H1 (cell line): ENCODE data around the gene SPRR4. TPM values are rescaled to one million over a fixed set of nuclear protein-coding genes. Genes with fewer than 3 reads are reported as not detected.

Source experiments
- ASH2L ChIP-seq: fragments of 200-600, 300-600 bp; sonication (generic); IDR thresholded peaks from one replicate; pipeline ENCODE4 v1.7.1; 2017; ENCODE audit warnings: low read length
- CEBPB ChIP-seq: IDR thresholded peaks from 2 replicates; pipeline ENCODE4 v1.6.1; 2012; ENCODE audit warnings: low read depth, low read length
- CHD7 ChIP-seq: fragments of 300-600 bp; sonication (generic); IDR thresholded peaks from 2 replicates; pipeline ENCODE4 v1.7.1; 2012; ENCODE audit warnings: low read length, moderate library complexity, mild to moderate bottlenecking, inconsistent platforms; ENCODE audit not compliant: insufficient replicate concordance
- MAX ChIP-seq: IDR thresholded peaks from 2 replicates; pipeline ENCODE4 v1.6.1; 2012; ENCODE audit warnings: inconsistent platforms
- PHF8 ChIP-seq: fragments of 200-600 bp; sonication (generic); conservative IDR thresholded peaks from 2 replicates; pipeline ENCODE4 v1.7.1; 2012; ENCODE audit warnings: low read depth, mild to moderate bottlenecking, inconsistent platforms, low read length, moderate library complexity
- RNF2 ChIP-seq: fragments of 200-900, 300-1000 bp; sonication (generic); IDR thresholded peaks from 2 replicates; pipeline ENCODE4 v1.7.1; 2016; ENCODE audit warnings: borderline replicate concordance, low read depth, mild to moderate bottlenecking, antibody characterized with exemption, low read length; ENCODE audit not compliant: poor library complexity, severe bottlenecking; ENCODE audit errors: missing control alignments
- RXRA ChIP-seq: IDR thresholded peaks from 2 replicates; pipeline ENCODE4 v1.6.1; 2011; ENCODE audit warnings: low read depth, mild to moderate bottlenecking, low read length, moderate library complexity; ENCODE audit not compliant: insufficient read depth
- SP1 ChIP-seq: IDR thresholded peaks from 2 replicates; pipeline ENCODE4 v1.6.1; 2011; ENCODE audit warnings: low read depth, low read length
- SP2 ChIP-seq: IDR thresholded peaks from 2 replicates; pipeline ENCODE4 v1.6.1; 2012; ENCODE audit warnings: mild to moderate bottlenecking, low read length, inconsistent platforms
- TAF1 ChIP-seq: IDR thresholded peaks from 2 replicates; pipeline ENCODE4 v1.6.1; 2011; ENCODE audit warnings: mild to moderate bottlenecking, low read depth, low read length
- USF2 ChIP-seq: IDR thresholded peaks from 2 replicates; pipeline ENCODE4 v1.6.1; 2011; ENCODE audit warnings: low read length, improper control_type of control experiment
- polyA plus RNA-seq, 7 experiments: library from polyadenylated mRNA; depleted of rRNA in 3 of 7; stranded (reverse) in 5 of 7; unstranded in 2 of 7; fragments of >200 nt in 5 of 7; fragments of 200-250 nt in 2 of 7; gene quantifications; 1 replicate in 5 of 7; 2 replicates in 1 of 7; 4 replicates in 1 of 7; pipeline versions ENCODE4 v1.2.1 to v1.2.3, GENCODE V29; 2011 to 2013; ENCODE audit warnings: missing spikeins in 2 of 7, mixed read lengths in 2 of 7
- total RNA-seq: library from RNA; stranded (reverse); fragmentation: NEBNext Ultra II Directional; extraction: Animal tissue kit (Norgen Biotek cat#: 25700); gene quantifications from 2 replicates; pipeline ENCODE4 v1.2.1, GENCODE V29; 2021

SPRR4 gene
- total and polyA plus RNA-seq, 2 of the 8 experiments (the other 6 are each of a cell fraction or from before 2014, with no cell fraction given), result not detected

GRCh38 chr1:152924191-152924590 lies 46.3 kb upstream of the SPRR4 start (continued):
- TF ChIP-seq CHD7 (no peak), MAX (no peak), RNF2 (no peak), TAF1 (no peak), CEBPB (no peak), RXRA (no peak), SP2 (no peak), ASH2L (no peak), SP1 (no peak), PHF8 (no peak), USF2 (no peak)
